ENCODE data around the gene DDX54.
"Not testable (repeated sequence)": the region's sequence is repeated elsewhere in the genome, so short reads cannot be mapped to it uniquely, and the experiment has no call there.

The DDX54 gene

GRCh38 chr12:113152835-113153814 is 32.2 kb downstream of the DDX54 start:
- Mint-ChIP-seq H3K27ac (peak overlapping the region; percentile 55), H3K27me3 (peaks cover 24% of the 10 kb centered on the region), H3K36me3 (ENCODE audit: low read depth) (peaks cover 16% of the 10 kb centered on the region), H3K4me1 (ENCODE audit: low read depth) (peaks cover 32% of the 10 kb centered on the region), H3K9me3 (no peaks in the 10 kb centered on the region), H3K4me3 (peak overlapping the region; percentile 75)
- peak; percentile 78 for DNase-seq

- peaks cover 24% of the 10 kb centered on the region for H3K27me3 Mint-ChIP-seq
- no peak overlapping the region for H3K27ac Mint-ChIP-seq
- no peaks in the 10 kb centered on the region for H3K9me3 Mint-ChIP-seq
- H3K4me1 Mint-ChIP-seq (ENCODE audit: low read depth), result peaks cover 27% of the 10 kb centered on the region
- H3K4me3 Mint-ChIP-seq, result peak overlapping the region; percentile 75
- no peak for DNase-seq
- H3K36me3 Mint-ChIP-seq (ENCODE audit: low read depth), result peaks cover 7% of the 10 kb centered on the region
Measured at GRCh38 chr12:113152196-113152834, 33.0 kb downstream of the DDX54 start.

- Mint-ChIP-seq H3K4me3 (no peak overlapping the region), H3K4me1 (ENCODE audit: low read depth) (peaks cover 24% of the 10 kb centered on the region), H3K36me3 (ENCODE audit: low read depth) (peaks cover under 1% of the 10 kb centered on the region), H3K27ac (no peak overlapping the region), H3K27me3 (peaks cover 24% of the 10 kb centered on the region), H3K9me3 (no peaks in the 10 kb centered on the region)
- no peak for DNase-seq
Measured at GRCh38 chr12:113151655-113152054, 33.6 kb downstream of the DDX54 start.

- Mint-ChIP-seq H3K27ac (no peak within 1 kb of the TSS), H3K36me3 (ENCODE audit: low read depth) (no peaks in the 10 kb centered on the region), H3K9me3 (no peaks in the 10 kb centered on the region), H3K4me1 (ENCODE audit: low read depth) (peaks cover 21% of the 10 kb centered on the region), H3K4me3 (no peak within 1 kb of the TSS), H3K27me3 (peaks cover 16% of the 10 kb centered on the region)
- DNase-seq, result no peak
Measured at GRCh38 chr12:113149361-113150150, 35.7 kb downstream of the DDX54 start, which contains the start of gene CFAP73. Gene CFAP73, plus strand, starts transcription at chr12:113149724. Its CDS starts 134 bp downstream, at chr12:113149858.

GRCh38 chr12:113146999-113147398 is 38.3 kb downstream of the DDX54 start:
- Mint-ChIP-seq H3K27me3 (peaks cover 2% of the 10 kb centered on the region), H3K4me3 (no peak overlapping the region), H3K27ac (no peak overlapping the region), H3K9me3 (no peaks in the 10 kb centered on the region), H3K36me3 (ENCODE audit: low read depth) (no peaks in the 10 kb centered on the region), H3K4me1 (ENCODE audit: low read depth) (peaks cover 6% of the 10 kb centered on the region)
- no peak for DNase-seq

- no peaks in the 10 kb centered on the region for H3K27me3 Mint-ChIP-seq
Measured at GRCh38 chr12:113145720-113146551, 39.3 kb downstream of the DDX54 start.

GRCh38 chr12:113144806-113145205 is 40.5 kb downstream of the DDX54 start:
- Mint-ChIP-seq H3K4me3 (no peak overlapping the region), H3K4me1 (ENCODE audit: low read depth) (peaks cover 8% of the 10 kb centered on the region), H3K36me3 (ENCODE audit: low read depth) (no peaks in the 10 kb centered on the region), H3K9me3 (no peaks in the 10 kb centered on the region), H3K27ac (no peak overlapping the region), H3K27me3 (no peaks in the 10 kb centered on the region)
- DNase-seq, result no peak

More at GRCh38 chr12:113145720-113146551, 39.3 kb downstream of the DDX54 start:
- Mint-ChIP-seq H3K27ac (no peak overlapping the region), H3K36me3 (ENCODE audit: low read depth) (no peaks in the 10 kb centered on the region), H3K4me1 (ENCODE audit: low read depth) (peaks cover 8% of the 10 kb centered on the region), H3K9me3 (no peaks in the 10 kb centered on the region), H3K4me3 (no peak overlapping the region)
- no peak for DNase-seq

- Mint-ChIP-seq H3K27ac (no peak overlapping the region), H3K36me3 (ENCODE audit: low read depth) (no peaks in the 10 kb centered on the region), H3K4me3 (no peak overlapping the region), H3K9me3 (no peaks in the 10 kb centered on the region), H3K27me3 (no peaks in the 10 kb centered on the region), H3K4me1 (ENCODE audit: low read depth) (peaks cover 8% of the 10 kb centered on the region)
- DNase-seq, result no peak
Measured at GRCh38 chr12:113143959-113144358, 41.3 kb downstream of the DDX54 start.

- no peaks in the 10 kb centered on the region for H3K9me3 Mint-ChIP-seq
- DNase-seq, result no peak
- H3K27me3 Mint-ChIP-seq, result no peaks in the 10 kb centered on the region
- peak overlapping the region; percentile 41 for H3K27ac Mint-ChIP-seq
- H3K4me1 Mint-ChIP-seq (ENCODE audit: low read depth), result peaks cover 8% of the 10 kb centered on the region
- H3K4me3 Mint-ChIP-seq, result no peak overlapping the region
- no peaks in the 10 kb centered on the region for H3K36me3 Mint-ChIP-seq (ENCODE audit: low read depth)
Measured at GRCh38 chr12:113142886-113143332, 42.4 kb downstream of the DDX54 start.

GRCh38 chr12:113142173-113142885 is 42.9 kb downstream of the DDX54 start:
- H3K27ac Mint-ChIP-seq, result peak overlapping the region; percentile 84

GRCh38 chr12:113141716-113142115 is 43.6 kb downstream of the DDX54 start:
- not testable (repeated sequence) for H3K27me3 Mint-ChIP-seq; DNase-seq; H3K36me3 Mint-ChIP-seq (ENCODE audit: low read depth); H3K4me3 Mint-ChIP-seq; H3K9me3 Mint-ChIP-seq
- peaks cover 11% of the 10 kb centered on the region for H3K4me1 Mint-ChIP-seq (ENCODE audit: low read depth)
- peak overlapping the region; percentile 84 for H3K27ac Mint-ChIP-seq

More at GRCh38 chr12:113142173-113142885, 42.9 kb downstream of the DDX54 start:
- Mint-ChIP-seq H3K9me3 (no peaks in the 10 kb centered on the region), H3K4me3 (no peak overlapping the region), H3K36me3 (ENCODE audit: low read depth) (no peaks in the 10 kb centered on the region), H3K27me3 (no peaks in the 10 kb centered on the region), H3K4me1 (ENCODE audit: low read depth) (peaks cover 8% of the 10 kb centered on the region)
- DNase-seq, result no peak

GRCh38 chr12:113140706-113141105 is 44.6 kb downstream of the DDX54 start:
- Mint-ChIP-seq H3K4me1 (ENCODE audit: low read depth) (peaks cover 21% of the 10 kb centered on the region), H3K27ac (no peak overlapping the region), H3K9me3 (no peaks in the 10 kb centered on the region), H3K4me3 (no peak overlapping the region), H3K27me3 (peaks cover 8% of the 10 kb centered on the region), H3K36me3 (ENCODE audit: low read depth) (no peaks in the 10 kb centered on the region)
- no peak for DNase-seq

GRCh38 chr12:113138826-113139225 is 46.5 kb downstream of the DDX54 start:
- DNase-seq, result no peak
- Mint-ChIP-seq H3K4me3 (no peak overlapping the region), H3K36me3 (ENCODE audit: low read depth) (no peaks in the 10 kb centered on the region), H3K4me1 (ENCODE audit: low read depth) (peaks cover 27% of the 10 kb centered on the region), H3K9me3 (no peaks in the 10 kb centered on the region), H3K27me3 (peaks cover 8% of the 10 kb centered on the region), H3K27ac (no peak overlapping the region)

Measured in activated T-cell treated with anti-CD3 and anti-CD28 coated beads, Interleukin-2, amount 50 U/mL, for 24 hours (primary cell).